ENCODE results near the gene CD247. TPM values are rescaled to one million over a fixed set of nuclear protein-coding genes. Genes with fewer than 3 reads are reported as not detected.

CD247 gene
- total RNA-seq, 1 donor from 2014 or later = 8.9 TPM

DNA sequence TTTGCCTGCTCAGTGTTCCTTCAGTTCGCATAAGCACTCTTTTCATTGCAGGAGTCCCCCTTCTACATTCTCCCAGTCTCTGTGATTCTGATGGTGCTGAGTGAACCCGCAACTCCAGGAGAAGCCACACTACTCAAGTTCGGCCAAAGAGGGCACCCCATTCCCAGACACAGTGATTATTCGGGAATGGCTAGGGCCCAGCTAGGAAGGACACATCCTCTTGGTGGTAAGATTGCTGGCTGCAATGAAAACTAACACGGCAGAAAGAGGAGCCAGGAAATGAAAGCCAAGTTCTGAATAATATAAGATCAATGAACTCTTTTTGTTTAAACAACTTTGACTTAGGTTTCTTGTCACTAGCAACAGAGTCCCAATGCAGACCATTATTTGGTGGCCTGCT is 20.3 kb upstream of the CD247 start:
- no peak overlapping the region for H3K4me3 ChIP-seq
- H3K36me3 ChIP-seq = peaks cover 10% of the 10 kb centered on the region
- no peak overlapping the region for H3K27ac ChIP-seq
- ATAC-seq (no peak), DNase-seq (no peak)
- H3K27me3 ChIP-seq = no peaks in the 10 kb centered on the region
- intact Hi-C loops (cut with DNase I) = loop anchor here (10.0 kb wide), 1 partner anchor 274 kb away; no protein-coding TSS in a partner anchor
- TF ChIP-seq, protein P1, sequence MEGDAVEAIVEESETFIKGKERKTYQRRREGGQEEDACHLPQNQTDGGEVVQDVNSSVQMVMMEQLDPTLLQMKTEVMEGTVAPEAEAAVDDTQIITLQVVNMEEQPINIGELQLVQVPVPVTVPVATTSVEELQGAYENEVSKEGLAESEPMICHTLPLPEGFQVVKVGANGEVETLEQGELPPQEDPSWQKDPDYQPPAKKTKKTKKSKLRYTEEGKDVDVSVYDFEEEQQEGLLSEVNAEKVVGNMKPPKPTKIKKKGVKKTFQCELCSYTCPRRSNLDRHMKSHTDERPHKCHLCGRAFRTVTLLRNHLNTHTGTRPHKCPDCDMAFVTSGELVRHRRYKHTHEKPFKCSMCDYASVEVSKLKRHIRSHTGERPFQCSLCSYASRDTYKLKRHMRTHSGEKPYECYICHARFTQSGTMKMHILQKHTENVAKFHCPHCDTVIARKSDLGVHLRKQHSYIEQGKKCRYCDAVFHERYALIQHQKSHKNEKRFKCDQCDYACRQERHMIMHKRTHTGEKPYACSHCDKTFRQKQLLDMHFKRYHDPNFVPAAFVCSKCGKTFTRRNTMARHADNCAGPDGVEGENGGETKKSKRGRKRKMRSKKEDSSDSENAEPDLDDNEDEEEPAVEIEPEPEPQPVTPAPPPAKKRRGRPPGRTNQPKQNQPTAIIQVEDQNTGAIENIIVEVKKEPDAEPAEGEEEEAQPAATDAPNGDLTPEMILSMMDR (IDR thresholded peaks at IDR 0.05) = no peak
- H3K9me3 ChIP-seq = no peaks in the 10 kb centered on the region
- no peaks in the 10 kb centered on the region for H3K4me1 ChIP-seq

DNA sequence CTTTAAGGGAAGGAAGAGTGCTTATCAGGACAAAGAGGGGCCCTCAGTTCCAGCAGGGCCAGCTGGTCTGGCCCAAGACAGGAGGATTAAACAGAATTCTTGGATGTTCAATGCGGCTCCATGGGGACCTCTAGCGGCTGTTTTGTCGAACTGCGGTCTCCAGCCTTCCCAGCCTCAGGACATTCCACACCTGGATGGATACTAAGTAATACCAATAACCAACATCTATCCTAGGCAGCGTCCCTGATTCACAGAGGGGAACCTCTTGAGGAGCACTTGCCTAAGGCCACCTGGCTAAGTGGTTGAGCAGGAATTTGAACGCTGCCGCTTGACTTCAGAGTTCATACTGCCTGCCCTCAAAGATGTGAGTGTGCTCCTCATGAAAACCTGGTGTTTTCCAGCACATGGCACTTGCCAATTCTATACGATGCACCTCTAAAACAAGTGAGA is 15.5 kb upstream of the CD247 start:
- no peaks in the 10 kb centered on the region for H3K9me3 ChIP-seq
- DNase-seq (peak; percentile 76), ATAC-seq (peak; percentile 95)
- intact Hi-C loops (cut with DNase I) = loop anchor here (10.0 kb wide), 1 partner anchor 269 kb away; no protein-coding TSS in a partner anchor
- TF ChIP-seq, protein P1 (IDR thresholded peaks at IDR 0.05) = peak; percentile 91
- no peaks in the 10 kb centered on the region for H3K36me3 ChIP-seq
- no peaks in the 10 kb centered on the region for H3K27me3 ChIP-seq
- H3K4me1 ChIP-seq = no peaks in the 10 kb centered on the region
- H3K27ac ChIP-seq = no peak overlapping the region
- no peak overlapping the region for H3K4me3 ChIP-seq

DNA sequence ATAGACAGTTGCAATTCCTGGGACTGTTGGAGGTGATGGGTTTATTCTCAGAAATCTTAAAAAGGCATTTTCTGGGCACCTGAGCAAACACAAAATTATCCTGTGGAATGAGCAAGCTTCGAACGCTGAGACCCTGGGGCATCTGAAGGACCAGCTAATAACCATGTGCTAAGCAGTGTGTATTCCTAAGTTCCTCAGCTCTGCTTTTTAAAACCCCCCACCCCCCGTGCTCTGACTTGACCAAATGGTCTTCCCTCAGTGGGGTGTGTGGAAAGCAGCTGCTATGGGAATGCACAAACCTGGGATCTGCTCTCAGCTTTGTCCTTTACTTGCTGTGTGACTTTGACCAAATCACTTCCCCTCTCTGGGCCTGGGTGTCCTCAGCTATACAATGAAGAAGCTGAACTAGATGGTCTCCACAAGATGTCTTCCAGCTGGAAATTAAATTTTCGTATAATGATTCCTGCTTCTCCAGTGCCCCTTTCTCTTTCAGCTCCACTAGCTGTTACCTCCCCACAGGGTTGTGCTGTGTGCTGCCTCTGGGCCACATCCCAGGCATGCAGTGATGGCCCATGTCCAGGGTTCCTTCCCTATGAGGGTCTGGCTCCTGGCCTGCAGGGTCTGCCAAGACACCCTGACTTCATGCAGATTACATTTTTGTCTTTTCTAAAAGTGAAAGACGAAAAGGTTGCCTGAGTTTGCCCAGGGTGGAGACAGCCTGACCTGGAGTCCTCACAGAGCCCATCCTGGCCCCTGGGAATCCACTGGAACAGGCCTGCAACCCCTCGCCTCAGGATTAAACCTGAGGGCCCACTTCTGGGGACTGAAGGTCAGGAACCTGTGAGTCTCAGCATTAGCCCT is 14.9 kb upstream of the CD247 start:
- intact Hi-C loops (cut with DNase I) = loop anchor here (10.0 kb wide), 1 partner anchor 268 kb away; no protein-coding TSS in a partner anchor
- TF ChIP-seq, protein P1 (IDR thresholded peaks at IDR 0.05) = no peak
- ATAC-seq = peak; percentile 9
- H3K27me3 ChIP-seq = no peaks in the 10 kb centered on the region
- no peaks in the 10 kb centered on the region for H3K9me3 ChIP-seq
- H3K36me3 ChIP-seq = no peaks in the 10 kb centered on the region
- H3K4me3 ChIP-seq = no peak overlapping the region
- no peak overlapping the region for H3K27ac ChIP-seq
- no peak for DNase-seq
- no peaks in the 10 kb centered on the region for H3K4me1 ChIP-seq

DNA sequence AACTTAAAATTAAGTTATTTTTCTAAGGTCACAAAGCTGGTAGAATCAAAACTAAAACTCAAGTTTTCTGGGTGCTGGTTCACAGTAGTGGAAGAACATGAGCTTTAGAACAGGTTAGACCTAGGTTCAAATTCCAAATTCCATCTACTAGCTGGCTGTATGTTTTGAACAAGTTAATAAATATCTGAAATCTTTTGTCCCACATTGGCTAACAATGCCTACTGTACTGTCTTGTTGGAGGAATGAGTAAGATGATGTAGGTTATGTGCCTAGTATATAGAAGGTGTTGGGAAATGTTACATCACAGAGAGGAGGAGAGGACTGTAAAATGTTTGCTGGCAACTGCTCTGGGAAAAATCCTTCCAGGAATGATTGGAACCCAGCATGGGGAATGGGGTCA is 14.0 kb upstream of the CD247 start:
- ATAC-seq (no peak), DNase-seq (no peak)
- Histone ChIP-seq H3K9me3 (no peaks in the 10 kb centered on the region), H3K27me3 (no peaks in the 10 kb centered on the region), H3K4me1 (no peaks in the 10 kb centered on the region), H3K36me3 (no peaks in the 10 kb centered on the region), H3K27ac (no peak overlapping the region), H3K4me3 (no peak overlapping the region)
- TF ChIP-seq, protein P1 (IDR thresholded peaks at IDR 0.05) = no peak
- intact Hi-C loops (cut with DNase I) = loop anchor here (10.0 kb wide), 1 partner anchor 268 kb away; no protein-coding TSS in a partner anchor

DNA sequence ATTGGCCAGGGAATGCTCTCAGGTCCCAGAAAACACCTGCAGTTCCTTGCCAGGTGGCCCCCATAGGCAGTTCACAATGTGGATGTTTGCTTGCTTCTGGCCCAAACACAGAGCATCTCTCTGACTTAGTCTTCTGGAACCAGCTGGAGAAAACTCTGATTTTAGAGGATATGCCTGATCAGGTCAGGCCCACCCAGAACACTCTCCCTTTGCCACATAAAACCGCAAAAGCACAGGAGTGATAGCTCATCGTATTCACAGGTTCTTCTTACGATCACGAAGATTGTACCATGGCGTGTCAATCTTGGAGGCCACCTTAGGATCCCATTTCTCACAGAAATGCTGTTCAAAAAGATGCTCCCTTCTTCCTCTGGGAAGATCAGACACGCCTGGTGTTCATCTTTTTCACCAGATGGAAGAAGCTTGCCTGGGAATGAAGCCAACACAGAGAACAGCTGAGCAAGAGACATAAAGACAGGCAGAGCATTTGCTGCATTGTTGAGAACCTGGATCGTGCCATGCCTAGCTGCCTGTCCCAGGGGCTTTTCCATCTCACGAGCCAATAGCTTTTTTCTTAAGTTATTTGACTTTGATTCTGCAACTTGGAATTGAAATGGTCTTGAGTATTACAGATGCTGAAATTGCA is 11.6 kb upstream of the CD247 start:
- H3K27me3 ChIP-seq = no peaks in the 10 kb centered on the region
- no peak overlapping the region for H3K4me3 ChIP-seq
- ATAC-seq = no peak
- no peak overlapping the region for H3K27ac ChIP-seq
- no peak for DNase-seq
- intact Hi-C loops (cut with DNase I) = loop anchor here (10.0 kb wide), 1 partner anchor 265 kb away; no protein-coding TSS in a partner anchor
- no peaks in the 10 kb centered on the region for H3K36me3 ChIP-seq
- TF ChIP-seq, protein P1 (IDR thresholded peaks at IDR 0.05) = no peak
- no peaks in the 10 kb centered on the region for H3K4me1 ChIP-seq
- no peaks in the 10 kb centered on the region for H3K9me3 ChIP-seq
